Activated CD4-positive, alpha-beta T cell treated with anti-CD3 and anti-CD28 coated beads for 36 hours (primary cell): ENCODE results near the gene LIN54. TPM values are rescaled to one million over a fixed set of nuclear protein-coding genes. Genes with fewer than 3 reads are reported as not detected.
A peak's percentile ranks its signal among the peaks of the same experiment; 100 is the strongest.
"Not testable (repeated sequence)": the region's sequence is repeated elsewhere in the genome, so short reads cannot be mapped to it uniquely, and the experiment has no call there.

Experiments
- ATAC-seq: fragments of 200-7000 bp; cut with Tn5 transposase; one replicate; pipeline ENCODE4 v1.10.0; 2021; ENCODE audit warnings: mild to moderate bottlenecking, moderate library complexity
- CTCF ChIA-PET: fragments of 350-600 bp; sonication (Branson Sonifier 250); formaldehyde crosslinking; loops from one replicate; lab custom pipeline; 2021; ENCODE audit warnings: antibody characterized with exemption; lab: Charles Lee
- POLR2A ChIA-PET: fragments of 350-600 bp; sonication (Branson Sonifier 250); formaldehyde crosslinking; loops from one replicate; lab custom pipeline; 2021; ENCODE audit warnings: antibody characterized with exemption, inconsistent platforms; lab: Charles Lee
- DNase-seq: peaks from one replicate; pipeline ENCODE4 v3.0.0-alpha.2; 2020
- H3K27ac Mint-ChIP-seq: one replicate; pipeline ENCODE4 v1.8.0; 2021; ENCODE audit warnings: mixed read lengths
- H3K27me3 Mint-ChIP-seq: one replicate; pipeline ENCODE4 v1.8.0; 2021; ENCODE audit warnings: mixed read lengths
- H3K36me3 Mint-ChIP-seq: one replicate; pipeline ENCODE4 v1.8.0; 2021; ENCODE audit warnings: low read depth, mixed read lengths
- H3K4me1 Mint-ChIP-seq: one replicate; pipeline ENCODE4 v1.8.0; 2021; ENCODE audit warnings: mixed read lengths
- H3K4me3 Mint-ChIP-seq: one replicate; pipeline ENCODE4 v1.8.0; 2021; ENCODE audit warnings: mild to moderate bottlenecking, moderate library complexity, mixed read lengths
- H3K9me3 Mint-ChIP-seq: one replicate; pipeline ENCODE4 v1.8.0; 2021; ENCODE audit warnings: low read depth, mixed read lengths
- intact Hi-C, 2 experiments: fragments of 100-400 bp; cut with DNase I in 1 of 2; cut with micrococcal nuclease in 1 of 2; formaldehyde crosslinking; loops; one replicate each; pipeline versions ENCODE4 v1.14.2 to v1.15.1; 2022 to 2024; cut with DNase I, micrococcal nuclease
- total RNA-seq, 2 experiments: library from RNA; stranded (reverse); gene quantifications; one replicate each; pipeline ENCODE4 v1.2.3, GENCODE V29; 2021

Gene LIN54
- total RNA-seq = 10 to 100 TPM; 23.5 to 31.7 TPM

DNA sequence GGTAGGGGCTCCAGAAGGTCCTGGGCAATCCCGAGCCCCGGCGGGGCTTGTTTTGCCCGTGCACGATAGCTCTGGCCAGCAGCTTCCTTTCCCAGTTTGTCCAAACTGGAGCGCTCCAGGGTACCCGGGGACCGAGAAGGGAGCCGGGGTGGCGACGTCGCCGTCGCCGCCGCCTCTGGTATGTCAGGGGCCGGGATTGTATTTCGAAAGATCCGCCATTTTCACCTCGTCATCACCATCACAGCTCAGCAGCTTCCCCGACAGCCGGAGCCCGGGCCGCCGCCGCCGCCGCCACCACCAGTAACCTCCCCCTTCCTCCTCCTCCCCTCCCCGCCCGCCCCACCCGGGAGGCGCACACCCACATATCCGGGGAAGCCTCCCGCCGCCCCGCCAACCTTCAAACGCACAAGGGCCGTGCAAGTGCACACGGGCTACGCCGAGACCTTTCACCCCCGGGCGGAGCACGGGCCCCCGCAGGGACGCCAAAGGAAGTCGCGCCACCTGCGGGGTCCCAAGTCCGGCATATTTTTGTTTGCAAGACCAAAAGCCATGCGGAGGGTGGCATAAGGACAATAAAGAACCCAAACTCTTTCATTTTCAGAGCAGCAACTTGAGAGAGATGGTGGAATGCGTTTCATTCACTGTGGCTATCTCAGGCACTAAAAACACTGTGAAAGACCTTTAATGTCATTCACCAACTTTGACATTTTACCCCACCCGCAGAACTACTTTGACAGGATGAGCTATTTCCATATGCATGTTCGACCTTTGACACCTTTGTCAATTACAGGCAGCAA, at the start of gene LIN54:
TSS of gene LIN54 (minus strand) at position 302 of the 797 bp plus-strand sequence. CDS start 25,979 bp downstream, outside the sequence.
- intact Hi-C loops = loop anchor here (1.0 to 10.0 kb wide), 5 partner anchors 110 to 726 kb away; partner anchors contain the start of genes COQ2 (in 1 of the 2), ENOPH1 (in 1 of the 2), HELQ (in 1 of the 2) and HNRNPDL (in 1 of the 2)
- ATAC-seq = peak; percentile 51

DNA sequence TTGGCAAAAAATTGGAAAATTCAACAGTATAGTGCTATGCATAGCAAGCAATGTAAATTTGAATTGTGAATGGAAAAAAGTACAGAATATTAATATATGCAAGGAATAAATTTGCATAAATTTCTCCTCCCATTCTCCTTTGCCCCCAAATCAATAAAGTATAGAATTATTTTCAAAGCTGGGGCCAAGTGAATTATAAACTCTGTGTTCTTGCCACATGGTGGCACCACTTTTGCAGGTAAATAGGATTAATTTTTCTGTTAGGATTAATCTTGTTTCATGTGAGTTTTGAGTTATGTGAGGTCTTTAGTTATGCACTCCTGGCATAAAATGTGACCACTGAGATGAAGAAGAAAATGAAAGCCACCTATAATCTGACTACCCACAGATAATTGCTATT, 44.3 kb upstream of the LIN54 start:
- ChIA-PET POLR2A (no interaction called here), CTCF (interaction anchor here (0.6 to 4.9 kb wide), 5 partner anchors 86 to 263 kb away, joined by 3 to 18 read pairs (median 6); partner anchors contain the start of gene COQ2)

More for the DNA sequence above, at the start of gene LIN54:
- H3K27me3 Mint-ChIP-seq = no peaks in the 10 kb centered on the region
- peak within 1 kb of the TSS; percentile 99 for H3K4me3 Mint-ChIP-seq
- peaks cover 6% of the 10 kb centered on the region for H3K36me3 Mint-ChIP-seq
- peak; percentile 93 for DNase-seq
- CTCF ChIA-PET = interaction anchor here (0.6 to 4.2 kb wide), 12 partner anchors 10 to 212 kb away, joined by 3 to 28 read pairs (median 3); partner anchors contain the start of genes COPS4 and SCD5
- H3K9me3 Mint-ChIP-seq = no peaks in the 10 kb centered on the region
- H3K27ac Mint-ChIP-seq = peak within 1 kb of the TSS; percentile 93
- POLR2A ChIA-PET = interaction anchor here (0.5 to 2.9 kb wide), 5 partner anchors 24 to 194 kb away, joined by 3 to 34 read pairs (median 5); partner anchors contain the start of genes COPS4 and THAP9
- H3K4me1 Mint-ChIP-seq = peaks cover 44% of the 10 kb centered on the region

DNA sequence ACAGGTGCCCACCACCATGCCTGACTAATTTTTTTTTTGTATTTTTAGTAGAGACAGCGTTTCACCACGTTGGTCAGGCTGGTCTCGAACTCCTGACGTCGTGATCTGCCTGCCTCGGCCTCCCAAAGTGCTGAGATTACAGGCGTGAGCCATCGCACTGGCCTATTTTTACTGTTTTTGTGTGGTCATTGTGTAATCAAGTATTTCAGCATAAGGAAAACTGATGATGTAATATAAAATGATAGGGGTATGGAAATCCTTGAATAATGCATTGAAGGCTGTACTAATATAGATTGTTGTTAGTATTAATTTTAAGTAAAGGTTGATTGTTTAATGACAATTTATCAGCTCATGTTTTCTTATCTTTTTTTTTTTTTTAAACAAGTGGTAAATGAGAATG, 38.2 kb upstream of the LIN54 start:
- DNase-seq, H3K27ac Mint-ChIP-seq: not testable (repeated sequence)
- POLR2A ChIA-PET = interaction anchor here (0.5 kb wide), 1 partner anchor 37 kb away, joined by 4 read pairs; no protein-coding TSS in a partner anchor

More for the DNA sequence above, 44.3 kb upstream of the LIN54 start:
- H3K4me3 Mint-ChIP-seq = no peak overlapping the region
- DNase-seq (no peak), ATAC-seq (no peak)
- H3K36me3 Mint-ChIP-seq = peaks cover 18% of the 10 kb centered on the region
- H3K4me1 Mint-ChIP-seq = no peaks in the 10 kb centered on the region
- no peak overlapping the region for H3K27ac Mint-ChIP-seq
- no peaks in the 10 kb centered on the region for H3K9me3 Mint-ChIP-seq
- H3K27me3 Mint-ChIP-seq = no peaks in the 10 kb centered on the region
- intact Hi-C loops = loop anchor here in 1 of 2 experiments (1.0 to 10.0 kb wide), 2 partner anchors 205 to 580 kb away; no protein-coding TSS in a partner anchor

DNA sequence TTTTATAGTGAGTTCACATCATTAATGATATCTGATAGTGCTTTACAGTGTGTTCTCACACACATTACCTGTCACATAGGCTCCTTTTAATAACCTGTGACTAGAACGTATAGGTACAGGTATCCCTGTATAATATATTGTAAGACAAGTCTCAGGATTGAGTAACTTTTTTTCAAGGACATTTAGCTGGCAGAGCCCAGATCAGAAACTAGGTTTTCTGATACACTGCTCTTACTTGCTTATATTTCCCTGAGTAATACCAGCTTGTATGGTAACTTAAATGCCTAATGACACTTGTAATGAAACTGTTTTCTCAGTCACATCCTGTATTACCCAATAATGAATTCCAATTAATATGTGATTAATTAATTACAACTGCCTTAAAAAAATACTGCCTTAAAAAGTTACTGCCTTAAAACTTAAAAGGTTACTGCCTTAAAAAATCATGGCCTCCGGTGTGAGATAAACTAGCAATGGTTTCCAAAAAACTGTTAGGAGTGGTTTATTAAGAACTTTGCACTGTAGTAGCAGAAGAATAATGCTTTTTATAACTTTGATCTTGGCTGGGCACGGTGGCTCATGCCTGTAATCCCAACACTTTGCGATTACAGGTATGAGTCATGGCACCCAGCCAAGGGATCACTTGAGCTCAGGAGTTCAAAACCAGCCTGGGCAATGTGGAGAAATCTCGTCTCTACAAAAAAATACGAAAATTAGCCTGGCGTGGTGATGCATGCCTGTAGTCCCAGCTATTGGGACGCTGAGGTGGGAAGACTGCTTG, 36.3 kb upstream of the LIN54 start:
- ChIA-PET POLR2A (interaction anchor here (0.6 to 0.7 kb wide), 2 partner anchors 14 to 38 kb away, joined by 3 to 6 read pairs; no protein-coding TSS in a partner anchor), CTCF (interaction anchor here (1.4 to 1.8 kb wide), 2 partner anchors 10 to 12 kb away, joined by 4 to 5 read pairs; partner anchors contain the start of gene COPS4)
- intact Hi-C loops = no loop called here
- no peak for DNase-seq
- ATAC-seq = no peak
- H3K4me1 Mint-ChIP-seq = peaks cover 15% of the 10 kb centered on the region
- H3K36me3 Mint-ChIP-seq = peaks cover 14% of the 10 kb centered on the region
- no peak overlapping the region for H3K4me3 Mint-ChIP-seq
- H3K27ac Mint-ChIP-seq = no peak overlapping the region
- no peaks in the 10 kb centered on the region for H3K9me3 Mint-ChIP-seq
- no peaks in the 10 kb centered on the region for H3K27me3 Mint-ChIP-seq

More for the DNA sequence above, 38.2 kb upstream of the LIN54 start:
- H3K36me3 Mint-ChIP-seq = peaks cover 17% of the 10 kb centered on the region
- intact Hi-C loops, H3K27me3 Mint-ChIP-seq, ATAC-seq, H3K4me3 Mint-ChIP-seq, H3K9me3 Mint-ChIP-seq: not testable (repeated sequence)
- CTCF ChIA-PET = interaction anchor here (0.6 to 0.8 kb wide), 3 partner anchors 220 to 534 kb away, joined by 3 to 4 read pairs (median 3); no protein-coding TSS in a partner anchor
- H3K4me1 Mint-ChIP-seq = peaks cover 11% of the 10 kb centered on the region

DNA sequence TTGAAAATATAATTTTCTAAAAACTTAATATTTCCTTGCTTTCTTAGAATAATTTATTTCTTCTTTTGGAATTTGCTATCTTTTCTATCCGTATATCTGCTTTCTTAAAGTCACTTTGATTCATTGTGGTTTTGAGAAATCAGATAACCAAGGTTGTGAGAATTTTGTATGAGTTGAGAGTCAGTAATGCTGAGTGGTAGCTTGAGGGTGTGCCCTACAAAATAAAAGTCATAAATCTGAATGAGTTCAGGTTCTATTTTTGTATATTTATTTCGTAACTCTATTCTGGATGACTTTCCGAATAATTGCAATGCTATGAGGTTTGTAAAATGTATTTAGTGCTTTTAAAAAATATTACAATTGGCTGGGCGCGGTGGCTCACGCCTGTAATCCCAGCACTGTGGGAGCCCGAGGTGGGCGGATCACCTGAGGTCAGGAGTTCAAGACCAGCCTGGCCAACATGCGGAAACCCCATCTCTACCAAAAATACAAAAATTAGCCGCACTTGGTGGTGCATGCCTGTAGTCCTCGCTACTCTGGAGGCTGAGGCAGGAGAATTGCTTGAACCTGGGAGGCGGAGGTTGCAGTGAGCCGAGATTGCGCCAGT, 33.3 kb upstream of the LIN54 start:
- CTCF ChIA-PET = no interaction called here
- POLR2A ChIA-PET = no interaction called here
- no peak overlapping the region for H3K4me3 Mint-ChIP-seq
- H3K27me3 Mint-ChIP-seq = no peaks in the 10 kb centered on the region
- intact Hi-C loops = no loop called here
- no peaks in the 10 kb centered on the region for H3K9me3 Mint-ChIP-seq
- peaks cover 25% of the 10 kb centered on the region for H3K4me1 Mint-ChIP-seq
- DNase-seq (no peak), ATAC-seq (peak; percentile 51)
- H3K36me3 Mint-ChIP-seq = peaks cover 7% of the 10 kb centered on the region
- no peak overlapping the region for H3K27ac Mint-ChIP-seq

DNA sequence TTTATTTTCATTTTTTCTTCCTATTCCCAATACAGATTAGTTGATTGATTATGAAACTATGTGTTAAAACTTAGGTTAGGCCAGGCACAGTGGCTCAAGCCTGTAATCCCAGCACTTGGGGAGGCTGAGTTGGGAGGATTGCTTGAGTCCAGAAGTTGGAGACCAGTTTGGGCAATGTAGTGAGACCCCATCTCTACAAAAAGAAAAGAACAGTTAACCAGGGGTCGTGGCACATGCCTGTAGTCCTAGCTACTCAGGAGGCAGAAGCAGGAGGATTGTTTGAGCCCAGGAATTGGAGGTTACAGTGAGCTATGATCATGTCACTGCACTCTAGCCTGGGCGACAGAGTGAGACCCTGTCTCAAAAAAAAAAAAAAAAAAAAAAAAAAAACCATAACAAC, 32.5 kb upstream of the LIN54 start:
- ATAC-seq, H3K27ac Mint-ChIP-seq, DNase-seq, H3K36me3 Mint-ChIP-seq, H3K9me3 Mint-ChIP-seq, POLR2A ChIA-PET, CTCF ChIA-PET, H3K4me3 Mint-ChIP-seq, H3K27me3 Mint-ChIP-seq, intact Hi-C loops: not testable (repeated sequence)
- peaks cover 25% of the 10 kb centered on the region for H3K4me1 Mint-ChIP-seq

DNA sequence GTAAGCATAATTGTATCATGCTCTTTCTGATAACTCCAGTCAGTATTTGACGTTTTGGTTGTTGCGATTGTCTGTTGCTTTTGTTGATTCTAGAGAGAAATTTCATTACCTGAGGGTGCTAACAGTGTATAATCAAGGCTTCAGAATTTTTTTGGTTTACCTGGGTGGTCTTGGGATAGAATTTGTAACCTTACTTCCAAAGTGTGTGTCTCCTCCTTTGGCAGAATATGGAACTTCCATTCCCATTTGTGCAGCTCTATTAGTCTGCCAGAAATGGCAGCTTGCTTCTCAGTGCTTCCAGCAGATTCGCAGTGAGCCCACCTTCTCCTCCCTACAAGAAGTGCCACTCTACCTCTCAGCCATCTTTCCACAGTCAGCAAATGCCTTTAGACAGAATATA, 29.6 kb upstream of the LIN54 start:
- ChIA-PET CTCF (interaction anchor here (0.6 kb wide), 2 partner anchors 188 to 228 kb away, joined by 3 read pairs; no protein-coding TSS in a partner anchor), POLR2A (no interaction called here)
- DNase-seq = no peak
- peaks cover 37% of the 10 kb centered on the region for H3K4me1 Mint-ChIP-seq
- H3K4me3 Mint-ChIP-seq = no peak overlapping the region
- no peaks in the 10 kb centered on the region for H3K9me3 Mint-ChIP-seq
- no peak overlapping the region for H3K27ac Mint-ChIP-seq
- no peak for ATAC-seq
- H3K36me3 Mint-ChIP-seq = peaks cover 7% of the 10 kb centered on the region
- intact Hi-C loops = no loop called here
- no peaks in the 10 kb centered on the region for H3K27me3 Mint-ChIP-seq

DNA sequence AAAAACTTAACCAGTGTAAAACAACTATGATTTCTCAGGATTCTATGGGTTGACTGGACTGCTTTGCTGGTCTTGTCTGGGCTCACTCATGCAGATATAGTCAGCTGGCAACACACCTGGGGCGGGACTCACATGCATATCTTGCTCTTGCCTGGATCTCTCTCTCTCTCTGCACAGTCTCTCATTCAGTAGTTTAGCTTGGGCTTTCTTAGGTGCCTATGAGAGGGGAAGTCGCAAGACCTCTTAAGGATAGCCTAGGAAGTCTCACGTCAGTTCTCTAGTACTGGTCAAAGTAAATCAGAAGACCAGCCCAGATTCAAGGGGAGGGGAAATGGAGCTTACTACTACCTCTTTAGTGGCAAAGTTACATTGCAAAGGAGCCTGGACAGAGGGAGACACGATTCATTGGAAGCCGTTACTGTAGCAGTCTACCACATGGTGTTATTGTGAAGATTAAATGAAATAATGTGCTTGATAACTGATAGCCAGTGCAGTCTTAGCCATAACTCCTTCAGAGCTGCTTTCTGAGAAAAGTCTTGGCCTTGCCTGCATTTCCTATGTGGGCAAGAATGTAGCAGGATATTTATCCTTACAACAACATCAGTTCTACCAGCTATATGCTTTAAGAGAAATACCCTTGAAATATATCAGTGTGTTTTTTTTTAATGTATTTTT, 26.5 kb upstream of the LIN54 start:
- POLR2A ChIA-PET = interaction anchor here (0.6 kb wide), 1 partner anchor 167 kb away, joined by 8 read pairs; no protein-coding TSS in a partner anchor
- intact Hi-C loops = no loop called here
- no peak for DNase-seq
- Mint-ChIP-seq H3K4me3 (no peak overlapping the region), H3K36me3 (peaks cover 6% of the 10 kb centered on the region), H3K27ac (no peak overlapping the region), H3K4me1 (peaks cover 31% of the 10 kb centered on the region), H3K9me3 (no peaks in the 10 kb centered on the region), H3K27me3 (no peaks in the 10 kb centered on the region)
- CTCF ChIA-PET = interaction anchor here (0.6 to 1.7 kb wide), 11 partner anchors 10 to 245 kb away, joined by 3 to 8 read pairs (median 4); partner anchors contain the start of genes LIN54 and PLAC8
- no peak for ATAC-seq

DNA sequence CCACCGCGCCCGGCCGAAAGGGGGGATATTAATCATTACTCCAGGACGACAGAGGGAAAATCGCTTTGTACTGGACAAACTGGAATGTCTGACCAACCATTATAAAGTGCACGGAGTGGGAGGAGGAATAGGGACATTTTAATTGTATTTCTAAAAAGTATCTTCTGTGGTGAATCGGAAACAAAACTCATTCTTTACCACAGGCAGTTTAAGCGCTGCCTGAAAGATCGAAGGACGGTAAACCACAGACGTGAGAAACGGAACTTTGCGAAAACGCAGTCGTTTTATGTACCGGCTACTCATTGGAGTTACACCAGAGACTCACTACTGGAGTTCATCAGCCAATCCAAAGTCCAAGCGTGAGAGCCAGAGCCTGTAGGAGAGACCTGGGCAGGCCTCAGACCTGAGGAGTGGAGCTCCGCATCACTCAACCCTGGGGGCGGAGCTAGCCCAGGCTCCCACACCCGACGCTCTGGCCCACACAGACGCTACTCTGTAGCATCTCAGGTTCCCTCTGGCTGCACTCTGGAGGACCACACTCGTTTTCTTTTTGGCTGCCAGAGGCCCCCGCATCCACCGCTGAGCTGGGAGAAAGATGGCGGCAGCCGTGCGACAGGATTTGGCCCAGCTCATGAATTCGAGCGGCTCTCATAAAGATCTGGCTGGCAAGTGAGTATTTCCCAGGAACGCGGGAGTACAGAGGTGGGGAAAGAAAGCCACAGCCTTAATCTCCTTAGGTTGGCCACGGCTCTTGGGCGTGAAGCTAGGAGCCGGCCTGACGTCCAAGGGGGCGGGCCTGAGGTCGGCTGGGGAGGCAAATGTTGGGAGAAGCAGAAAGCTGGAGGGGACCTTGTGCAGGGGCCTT, 24.2 kb upstream of the LIN54 start, which contains the start of gene COPS4:
TSS of gene COPS4 (plus strand) at position 554 of the 865 bp plus-strand sequence. CDS start at position 596, 42 bp downstream.
- Mint-ChIP-seq H3K27ac (peak within 1 kb of the TSS; percentile 94), H3K36me3 (no peaks in the 10 kb centered on the region), H3K4me1 (peaks cover 22% of the 10 kb centered on the region), H3K9me3 (no peaks in the 10 kb centered on the region), H3K27me3 (no peaks in the 10 kb centered on the region), H3K4me3 (peak within 1 kb of the TSS; percentile 91)
- ChIA-PET CTCF (interaction anchor here (0.7 to 1.4 kb wide), 16 partner anchors 9 to 249 kb away, joined by 3 to 28 read pairs (median 4); partner anchors contain the start of genes COQ2 and LIN54), POLR2A (interaction anchor here (0.6 to 1.4 kb wide), 19 partner anchors 11 to 605 kb away, joined by 3 to 34 read pairs (median 4); partner anchors contain the start of genes COQ2, HELQ, LIN54 and MRPS18C)
- intact Hi-C loops = loop anchor here (1.0 to 2.0 kb wide), 12 partner anchors 22 to 661 kb away; partner anchors contain the start of genes THAP9 (in 2 of the 2), ABRAXAS1 (in 1 of the 2), COQ2 (in 1 of the 2) and ENOPH1 (in 1 of the 2)
- ATAC-seq (peak; percentile 97), DNase-seq (peak; percentile 97)
